HG03280 (cell line): ENCODE results near the gene UGT1A9.
"Not testable (repeated sequence)": the region's sequence is repeated elsewhere in the genome, so short reads cannot be mapped to it uniquely, and the experiment has no call there.

Experiments used
- ATAC-seq: cut with Tn5 transposase; IDR thresholded peaks from one replicate; pipeline ENCODE4 v1.9.1; 2021; ENCODE audit warnings: mild to moderate bottlenecking, moderate library complexity; ENCODE audit not compliant: unreplicated experiment

The UGT1A9 gene

DNA sequence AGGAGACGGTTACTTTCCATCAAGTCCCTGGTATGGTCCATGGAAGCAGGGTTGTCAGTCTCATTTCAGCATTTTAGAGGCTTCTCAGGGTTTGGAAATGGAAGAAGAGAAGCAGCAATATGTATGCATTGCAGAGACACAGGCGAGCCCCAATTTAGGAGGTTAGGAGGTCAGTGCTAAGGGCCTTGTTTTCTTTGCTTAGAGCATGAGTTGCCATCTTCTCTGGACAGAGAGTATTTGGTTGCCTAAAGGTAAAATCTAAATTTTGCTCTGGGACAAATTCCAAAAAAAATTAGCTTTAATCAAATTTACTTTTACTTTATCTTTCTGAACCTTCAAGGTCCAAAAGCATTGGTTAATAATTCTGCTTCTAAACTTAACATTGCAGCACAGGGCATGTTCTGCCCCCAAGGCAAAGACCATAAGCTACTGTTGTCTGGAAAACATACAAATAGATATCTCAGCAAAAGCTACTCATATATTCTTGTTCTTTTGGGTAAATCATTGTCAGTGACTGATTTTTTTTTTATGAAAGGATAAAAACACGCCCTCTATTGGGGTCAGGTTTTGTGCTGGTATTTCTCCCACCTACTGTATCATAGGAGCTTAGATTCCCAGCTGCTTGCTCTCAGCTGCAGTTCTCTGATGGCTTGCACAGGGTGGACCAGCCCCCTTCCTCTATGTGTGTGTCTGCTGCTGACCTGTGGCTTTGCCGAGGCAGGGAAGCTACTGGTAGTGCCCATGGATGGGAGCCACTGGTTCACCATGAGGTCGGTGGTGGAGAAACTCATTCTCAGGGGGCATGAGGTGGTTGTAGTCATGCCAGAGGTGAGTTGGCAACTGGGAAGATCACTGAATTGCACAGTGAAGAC lies at the start of gene UGT1A9:
Gene UGT1A9, plus strand, starts transcription at position 609 of the 872 bp plus-strand sequence. Its CDS starts 37 bp downstream, at position 646.
- ATAC-seq: no peak

- ATAC-seq: no peak
Measured at GRCh38 chr2:233627331-233628025, 44.2 kb upstream of the UGT1A9 start.

DNA sequence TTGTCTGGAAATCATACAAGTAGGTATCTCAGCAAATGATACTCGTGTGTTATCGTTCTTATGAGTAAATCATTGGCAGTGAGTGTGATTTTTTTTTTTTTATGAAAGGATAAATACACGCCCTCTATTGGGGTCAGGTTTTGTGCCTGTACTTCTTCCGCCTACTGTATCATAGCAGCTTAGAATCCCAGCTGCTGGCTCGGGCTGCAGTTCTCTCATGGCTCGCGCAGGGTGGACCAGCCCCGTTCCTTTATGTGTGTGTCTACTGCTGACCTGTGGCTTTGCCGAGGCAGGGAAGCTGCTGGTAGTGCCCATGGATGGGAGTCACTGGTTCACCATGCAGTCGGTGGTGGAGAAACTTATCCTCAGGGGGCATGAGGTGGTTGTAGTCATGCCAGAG lies 35.4 kb upstream of the UGT1A9 start, which contains the start of gene UGT1A10:
Gene UGT1A10, plus strand, starts transcription at position 143 of the 400 bp plus-strand sequence. Its CDS starts 75 bp downstream, at position 218.
- ATAC-seq: not testable (repeated sequence)

DNA sequence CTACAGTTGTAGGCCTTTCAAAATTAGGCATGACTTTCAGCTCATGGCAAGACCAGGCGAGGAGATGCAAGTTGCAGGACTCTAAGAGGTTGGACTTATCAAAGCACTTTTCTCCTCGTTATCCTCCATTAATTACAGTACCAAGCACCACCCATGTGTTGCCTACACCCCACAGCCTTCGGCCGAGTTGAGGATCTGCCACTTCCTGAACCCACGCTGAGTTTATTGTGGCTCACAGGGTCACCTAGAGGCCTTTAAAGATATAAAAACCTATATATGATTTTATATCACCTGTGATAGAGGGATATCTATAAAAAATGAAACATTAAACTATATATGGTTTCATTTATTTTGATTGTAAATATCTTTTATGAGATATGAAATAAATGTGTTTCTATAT lies 32.9 kb upstream of the UGT1A9 start:
- ATAC-seq: no peak

GRCh38 chr2:233639860-233640259 lies 31.8 kb upstream of the UGT1A9 start:
- ATAC-seq: no peak

- no peak for ATAC-seq
Measured at GRCh38 chr2:233643128-233643527, 28.6 kb upstream of the UGT1A9 start.

DNA sequence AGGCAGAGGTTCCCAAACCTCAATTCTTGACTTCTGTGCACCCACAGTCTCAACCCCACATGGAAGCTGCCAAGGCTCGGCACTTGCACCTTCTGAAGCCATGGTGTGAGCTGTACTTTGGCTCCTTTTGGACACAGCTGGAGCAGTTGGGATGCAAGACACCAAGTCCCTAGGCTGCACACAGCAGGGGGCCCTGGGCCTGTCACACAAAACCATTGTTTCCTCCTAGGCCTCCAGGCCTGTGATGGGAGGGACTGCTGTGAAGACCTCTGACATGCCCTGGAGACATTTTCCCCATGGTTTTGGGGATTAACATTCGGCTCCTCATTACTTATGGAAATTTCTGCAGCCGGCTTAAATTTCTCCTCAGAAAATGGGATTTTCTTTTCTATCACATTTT lies 25.7 kb upstream of the UGT1A9 start:
- ATAC-seq: not testable (repeated sequence)

DNA sequence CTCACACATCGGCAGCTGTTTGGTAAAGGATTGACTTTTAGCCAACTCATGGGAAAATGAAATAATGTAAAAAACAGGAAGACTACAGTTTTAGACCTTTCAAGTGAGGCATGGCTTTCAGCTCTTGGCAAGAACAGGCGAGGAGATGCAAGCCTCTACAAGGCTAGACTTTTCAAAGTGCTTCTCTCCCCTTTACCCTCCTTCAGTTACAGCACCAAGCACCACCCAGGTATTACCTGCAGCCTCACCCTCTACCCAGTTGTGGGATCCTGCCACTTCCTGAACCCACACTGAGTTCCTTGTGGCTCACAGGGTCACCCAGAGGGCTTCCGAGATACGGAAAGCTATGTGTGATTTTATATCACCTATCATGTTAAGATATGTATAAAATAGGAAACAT lies 20.7 kb upstream of the UGT1A9 start:
- ATAC-seq: no peak

GRCh38 chr2:233651430-233651829 lies 20.3 kb upstream of the UGT1A9 start:
- no peak for ATAC-seq

DNA sequence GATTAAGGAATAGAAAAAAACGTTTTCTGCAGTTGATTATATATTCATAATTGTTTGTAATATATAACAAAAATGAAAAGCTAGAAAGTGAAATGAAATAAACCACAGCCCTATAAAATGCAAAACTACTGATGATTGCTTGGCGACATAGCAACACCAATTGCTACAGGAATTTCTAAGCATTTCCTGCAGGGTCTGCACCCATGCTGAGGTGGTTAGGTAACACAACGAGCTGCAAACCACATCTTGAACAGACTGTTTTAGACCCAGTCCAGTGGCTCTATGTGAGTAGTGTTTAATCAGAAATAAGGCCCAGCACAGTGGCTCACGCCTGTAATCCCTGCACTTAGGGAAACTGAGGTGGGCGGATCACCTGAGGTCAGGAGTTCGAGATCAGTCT lies 17.2 kb upstream of the UGT1A9 start:
- ATAC-seq: no peak

- ATAC-seq: no peak
Measured at GRCh38 chr2:233655043-233655442, 16.7 kb upstream of the UGT1A9 start.

GRCh38 chr2:233655943-233656342 lies 15.8 kb upstream of the UGT1A9 start:
- ATAC-seq: not testable (repeated sequence)

GRCh38 chr2:233656443-233656842 lies 15.3 kb upstream of the UGT1A9 start:
- no peak for ATAC-seq

DNA sequence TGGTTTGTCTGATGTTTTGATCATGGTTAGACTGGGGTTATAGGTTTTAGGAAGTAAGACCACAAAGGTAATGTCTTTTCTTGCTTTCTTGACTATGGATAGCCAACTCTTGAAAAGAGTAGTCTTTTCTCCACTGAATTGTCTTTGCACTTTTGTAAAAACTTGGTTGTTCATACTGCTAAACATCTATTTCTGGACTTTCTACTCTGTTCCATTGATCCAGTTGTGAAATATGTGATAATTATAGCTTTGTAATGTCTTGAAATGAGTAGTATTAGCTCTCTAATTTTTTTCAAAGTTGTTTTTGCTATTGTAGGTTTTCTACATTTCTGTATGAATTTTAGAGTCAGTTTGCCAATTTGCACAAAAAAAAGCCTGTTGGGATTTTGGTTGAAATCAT lies 13.1 kb upstream of the UGT1A9 start:
- ATAC-seq: no peak

- ATAC-seq: no peak
Measured at GRCh38 chr2:233663911-233664310, 7.8 kb upstream of the UGT1A9 start.

DNA sequence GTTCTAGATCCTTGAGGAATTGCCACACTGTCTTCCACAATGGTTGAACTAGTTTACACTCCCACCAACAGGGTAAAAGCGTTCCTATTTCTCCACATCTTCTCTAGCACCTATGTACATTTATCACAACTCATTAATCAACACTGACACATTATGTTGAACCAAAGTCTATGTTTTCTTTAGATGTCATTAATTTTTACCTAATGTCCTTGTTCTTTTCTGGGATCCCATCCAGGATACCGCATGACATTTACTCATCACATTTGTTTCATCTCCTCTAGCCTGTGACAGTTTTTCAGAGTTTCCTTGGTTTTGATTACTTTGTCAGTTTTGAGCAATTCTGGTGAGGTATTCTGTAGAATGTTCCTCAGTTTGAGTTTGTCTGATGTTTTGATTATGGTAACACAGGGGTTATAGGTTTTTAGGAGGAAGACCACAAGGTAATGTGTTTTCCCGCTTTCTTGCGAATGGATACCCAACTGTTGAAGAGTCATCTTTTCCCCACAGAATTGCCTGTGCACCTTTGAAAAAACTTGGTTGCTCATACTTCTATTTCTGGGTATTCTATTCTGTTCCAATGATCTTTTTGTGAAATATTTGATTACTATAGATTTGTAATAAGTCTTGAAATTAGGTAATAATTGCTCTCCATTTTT lies 3.0 kb upstream of the UGT1A9 start:
- no peak for ATAC-seq

DNA sequence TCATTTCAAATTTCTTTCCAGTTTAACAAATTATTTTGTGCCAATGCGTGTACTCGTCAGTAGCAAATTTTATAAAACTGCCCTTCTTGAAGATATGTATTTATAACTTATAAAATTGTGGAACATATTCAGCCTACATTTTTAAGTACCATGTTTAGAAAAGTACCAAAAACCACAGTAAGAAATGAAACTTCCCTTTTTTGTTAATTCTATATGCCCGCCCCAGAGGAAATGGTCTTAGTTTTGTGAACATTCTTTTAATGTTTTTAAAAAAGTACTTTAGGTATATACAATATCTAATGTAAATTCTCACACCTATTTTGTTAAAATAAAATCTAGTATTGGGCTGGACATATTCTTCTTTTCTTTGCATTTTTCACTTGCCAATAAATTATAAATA lies 1.2 kb downstream of the UGT1A9 start:
- no peak for ATAC-seq

DNA sequence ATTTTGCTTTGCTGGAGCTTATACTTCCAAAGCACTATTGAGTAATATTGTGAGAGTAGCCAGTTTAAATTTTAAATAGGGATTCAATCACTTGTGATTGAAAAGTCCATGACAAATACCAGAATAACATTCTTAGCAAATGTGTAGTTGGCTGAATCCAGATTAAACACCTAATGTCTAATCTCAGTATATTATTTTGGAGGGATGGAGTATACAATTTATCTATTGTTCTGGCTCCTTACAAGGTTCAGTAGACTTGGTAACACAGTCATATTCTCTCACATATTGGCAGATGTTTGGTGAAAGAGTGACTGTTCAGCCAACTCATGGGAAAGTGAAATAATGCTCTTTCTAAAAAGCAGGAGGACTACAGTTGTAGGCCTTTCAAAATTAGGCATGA lies 2.2 kb downstream of the UGT1A9 start:
- no peak for ATAC-seq

DNA sequence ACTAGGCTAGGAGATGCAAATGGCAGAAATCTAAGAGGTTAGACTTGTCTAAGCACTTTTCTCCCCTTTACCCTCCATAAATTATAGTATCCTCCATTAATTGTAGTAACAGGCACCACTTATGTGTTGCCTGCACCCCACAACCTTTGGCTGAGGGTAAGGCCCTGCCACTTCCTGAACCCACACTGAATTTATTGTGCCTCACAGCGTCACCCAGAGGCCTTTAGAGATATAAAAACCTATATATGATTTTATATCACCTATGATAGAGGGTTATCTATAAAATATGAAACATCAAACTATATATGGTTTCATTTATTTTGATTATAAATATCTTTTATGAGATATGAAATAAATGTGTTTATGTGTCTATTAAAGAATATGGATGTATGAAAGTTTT lies 2.6 kb downstream of the UGT1A9 start:
- no peak for ATAC-seq

DNA sequence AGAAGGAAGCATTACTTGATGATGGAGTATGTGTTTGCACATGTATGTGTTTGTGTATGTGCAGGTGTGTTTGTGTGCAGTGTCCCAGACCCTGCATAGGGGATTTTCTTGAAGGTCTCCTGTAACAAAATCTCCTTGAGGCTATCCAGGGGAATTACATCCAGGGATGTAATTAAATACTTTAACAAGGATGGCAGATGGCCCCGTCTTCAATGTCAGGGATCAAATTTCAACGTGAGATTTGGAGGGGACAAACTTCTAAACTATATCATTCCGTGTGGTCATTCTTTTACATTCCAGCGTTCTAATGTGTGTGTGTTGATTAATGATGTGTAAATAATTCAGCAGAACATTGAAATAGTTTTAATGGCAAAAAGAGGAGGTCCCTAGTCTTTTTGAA lies 3.3 kb downstream of the UGT1A9 start:
- ATAC-seq: no peak

- no peak for ATAC-seq
Measured at GRCh38 chr2:233676046-233676445, 4.3 kb downstream of the UGT1A9 start.

GRCh38 chr2:233679196-233679595 lies 7.5 kb downstream of the UGT1A9 start:
- ATAC-seq: no peak
